GM21786 (cell line): ENCODE data around the gene FITM1.

ENCODE experiments used
- ATAC-seq: cut with Tn5 transposase; IDR thresholded peaks from one replicate; pipeline ENCODE4 v1.9.1; 2021; ENCODE audit not compliant: unreplicated experiment

The FITM1 gene

GRCh38 chr14:24159777-24160498 is 29.5 kb downstream of the FITM1 start:
- ATAC-seq, result no peak

- no peak for ATAC-seq
These were observed 30.0 kb downstream of the FITM1 start for GRCh38 chr14:24160499-24160849.

GRCh38 chr14:24160850-24161804 is 30.7 kb downstream of the FITM1 start, which contains the start of gene IRF9:
IRF9 (plus strand) TSS chr14:24161265; CDS start chr14:24162145, 880 bp downstream.
- peak; percentile 84 for ATAC-seq

- no peak for ATAC-seq
These were observed 31.6 kb downstream of the FITM1 start for GRCh38 chr14:24162093-24162492.

GRCh38 chr14:24164518-24164991 is 34.1 kb downstream of the FITM1 start:
- no peak for ATAC-seq

- ATAC-seq, result no peak
These were observed 35.3 kb downstream of the FITM1 start for GRCh38 chr14:24165785-24166184.

GRCh38 chr14:24167469-24168114 is 37.1 kb downstream of the FITM1 start:
- ATAC-seq, result no peak

GRCh38 chr14:24171422-24172260 is 41.2 kb downstream of the FITM1 start, which contains the start of gene REC8:
REC8 (plus strand) TSS chr14:24172080; CDS start chr14:24172553, 473 bp downstream.
- ATAC-seq, result peak; percentile 88

- no peak for ATAC-seq
These were observed 41.9 kb downstream of the FITM1 start for GRCh38 chr14:24172261-24172860.

- ATAC-seq, result no peak
These were observed 42.4 kb downstream of the FITM1 start for GRCh38 chr14:24172871-24173281.

GRCh38 chr14:24176599-24176998 is 46.1 kb downstream of the FITM1 start:
- no peak for ATAC-seq

- no peak for ATAC-seq
These were observed 46.8 kb downstream of the FITM1 start for GRCh38 chr14:24177041-24177825.

- no peak for ATAC-seq
These were observed 47.4 kb downstream of the FITM1 start for GRCh38 chr14:24177891-24178290.

- no peak for ATAC-seq
These were observed 48.1 kb downstream of the FITM1 start for GRCh38 chr14:24178399-24179178.

GRCh38 chr14:24179294-24179960 is 49.0 kb downstream of the FITM1 start:
- no peak for ATAC-seq

GRCh38 chr14:24179961-24180796 is 49.7 kb downstream of the FITM1 start:
- ATAC-seq, result no peak
